ENCODE results near the gene SETD9.

SETD9 gene, protein sequence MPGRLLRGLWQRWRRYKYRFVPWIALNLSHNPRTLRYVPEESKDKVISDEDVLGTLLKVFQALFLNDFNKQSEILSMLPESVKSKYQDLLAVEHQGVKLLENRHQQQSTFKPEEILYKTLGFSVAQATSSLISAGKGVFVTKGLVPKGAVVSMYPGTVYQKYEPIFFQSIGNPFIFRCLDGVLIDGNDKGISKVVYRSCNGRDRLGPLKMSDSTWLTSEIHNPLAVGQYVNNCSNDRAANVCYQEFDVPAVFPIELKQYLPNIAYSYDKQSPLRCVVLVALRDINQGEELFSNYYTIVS

DNA sequence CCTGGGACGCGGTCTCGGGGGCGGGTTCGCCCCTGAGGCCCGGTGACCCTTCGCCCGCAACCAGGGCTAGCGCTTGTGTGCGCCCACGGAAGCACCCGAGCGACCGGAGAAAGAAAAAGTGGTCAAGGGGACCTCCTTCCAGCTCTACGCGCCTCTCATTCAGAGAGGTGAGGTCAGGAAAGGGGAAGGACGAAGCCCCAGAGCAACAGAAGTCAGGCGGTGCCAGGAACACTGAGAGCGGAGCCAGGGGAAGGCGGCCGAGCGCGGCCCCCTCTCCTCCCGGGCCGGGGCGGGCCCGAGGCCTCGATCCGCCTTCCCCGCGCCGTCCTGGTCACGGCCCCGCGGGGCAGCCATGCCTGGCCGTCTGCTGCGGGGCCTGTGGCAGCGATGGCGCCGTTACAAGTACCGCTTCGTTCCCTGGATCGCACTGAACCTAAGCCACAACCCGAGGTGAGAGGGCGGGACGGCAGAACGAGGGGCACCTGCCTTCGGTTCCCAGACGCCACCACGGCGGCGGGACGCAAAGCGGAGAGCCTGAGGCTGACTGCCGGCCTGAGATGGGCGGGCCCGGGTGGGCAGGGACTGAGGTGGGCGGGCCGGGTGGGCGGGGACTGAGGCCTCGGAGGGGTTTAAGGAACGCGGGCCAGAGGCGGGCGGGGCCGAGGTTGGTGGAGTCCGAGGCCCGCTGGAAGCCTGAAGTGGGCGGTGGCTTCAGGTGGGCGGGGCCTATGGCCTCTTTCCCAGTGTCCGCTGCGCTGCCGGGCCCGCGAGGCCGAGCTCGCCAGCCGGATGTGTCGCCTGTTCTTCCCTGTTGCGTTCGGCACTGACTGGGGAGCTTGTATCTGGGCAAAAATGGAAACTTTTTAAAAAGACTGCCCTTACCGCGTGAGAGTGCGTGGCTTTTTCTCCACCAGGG, at the start of gene SETD9:
Gene SETD9 (plus strand): TSS at position 303 of the 916 bp plus-strand sequence. CDS start 50 bp downstream, at position 353.
- DNase-seq, result peak; percentile 98

DNA sequence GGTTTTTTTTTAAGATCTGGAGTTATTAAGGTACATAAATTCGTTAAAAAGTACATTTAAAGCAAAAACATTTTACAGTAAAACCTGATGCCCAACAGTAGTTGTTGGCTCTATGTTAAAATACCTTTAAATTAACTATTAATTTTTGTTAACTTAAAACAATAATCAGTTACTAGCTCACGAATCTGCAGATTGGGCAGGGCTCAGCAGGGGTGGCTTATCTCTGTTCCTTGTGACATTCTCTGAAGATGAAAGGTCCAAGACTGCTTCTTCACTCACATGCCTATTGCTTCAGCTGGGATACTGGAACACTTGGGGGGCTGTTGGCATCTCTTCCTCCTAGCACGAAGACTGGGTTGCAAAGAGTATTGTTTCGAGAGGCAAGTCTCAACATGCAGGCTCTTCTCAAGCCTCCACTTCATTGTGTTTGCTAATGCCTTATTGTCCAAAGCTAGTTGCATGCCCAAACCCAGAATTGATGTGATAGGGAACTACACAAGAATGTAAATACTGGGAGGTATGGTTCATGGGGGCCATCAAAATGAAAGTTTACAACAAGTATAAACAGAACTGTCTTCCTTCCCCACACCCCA, 47.4 kb upstream of the SETD9 start:
- DNase-seq, result no peak

DNA sequence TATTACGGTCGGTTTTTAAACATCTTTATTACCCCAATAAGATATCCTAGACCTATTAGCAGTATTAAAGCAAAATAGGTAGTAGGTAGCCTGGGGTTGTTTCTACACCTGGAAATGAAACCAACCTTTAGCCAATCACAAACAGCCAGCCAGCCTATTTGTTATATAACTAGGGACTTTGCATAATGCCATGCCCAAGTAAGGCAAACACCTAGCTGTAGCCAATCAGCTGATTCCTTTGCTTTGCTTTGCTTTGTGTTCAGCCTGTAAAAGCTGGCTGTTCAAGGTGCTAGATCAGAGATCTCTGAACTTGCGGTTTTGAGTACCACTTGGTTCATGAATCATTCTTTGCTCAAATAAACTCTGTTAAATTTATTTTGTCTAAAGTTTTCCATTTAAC, 46.5 kb upstream of the SETD9 start:
- DNase-seq, result no peak

DNA sequence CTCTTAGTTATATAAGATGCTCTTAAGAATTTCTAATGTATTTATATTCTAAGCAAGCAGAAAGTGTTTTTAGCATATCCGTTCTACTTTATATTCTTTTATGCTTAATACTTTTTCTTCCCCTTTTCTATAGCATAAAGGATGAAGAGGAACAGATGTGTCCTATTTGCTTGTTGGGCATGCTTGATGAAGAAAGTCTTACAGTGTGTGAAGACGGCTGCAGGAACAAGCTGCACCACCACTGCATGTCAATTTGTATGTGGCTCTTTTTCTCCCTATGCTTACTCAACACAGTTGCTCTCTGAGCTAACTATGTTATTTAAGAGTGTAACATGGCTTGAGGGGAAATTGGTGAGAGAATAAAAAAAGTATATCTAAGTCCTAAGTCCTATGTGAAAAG, 37.6 kb upstream of the SETD9 start:
- no peak for DNase-seq

DNA sequence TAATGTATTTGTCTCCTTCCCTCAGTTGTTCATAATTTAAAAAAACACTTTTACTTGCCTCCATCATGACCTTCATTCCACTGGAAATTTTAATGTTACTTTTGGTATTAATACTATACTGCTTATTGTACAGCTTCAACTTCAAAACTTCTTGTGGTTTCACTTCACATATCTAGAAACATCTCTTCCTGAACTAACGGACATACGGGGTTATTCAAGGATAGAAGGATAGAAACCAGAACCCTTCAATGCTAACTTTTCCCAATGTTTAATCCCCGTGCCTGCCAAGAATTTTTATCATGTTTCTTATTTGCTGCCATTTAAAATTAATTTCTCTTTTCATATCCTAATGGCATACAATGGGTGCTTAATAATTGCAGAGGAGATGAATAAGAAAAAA, 36.3 kb upstream of the SETD9 start:
- DNase-seq, result no peak

DNA sequence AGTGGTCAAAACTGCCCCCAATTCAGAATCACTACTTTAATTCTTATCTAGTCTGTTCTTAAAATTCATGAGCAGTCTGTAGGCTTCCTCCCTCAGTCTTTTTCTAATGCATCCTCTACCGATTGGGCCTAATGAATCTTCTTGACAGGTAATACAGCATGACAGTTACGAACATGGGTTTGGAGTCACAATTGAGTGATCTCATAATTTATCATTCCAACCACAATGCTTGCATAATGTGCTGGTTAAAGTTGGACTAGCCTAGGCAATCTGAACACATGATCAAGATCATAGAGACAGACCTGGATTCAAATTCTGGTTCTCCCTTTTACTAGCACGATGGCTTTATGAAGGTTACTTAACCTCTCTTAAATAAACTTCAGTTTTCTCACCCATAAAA, 33.1 kb upstream of the SETD9 start:
- DNase-seq, result no peak

DNA sequence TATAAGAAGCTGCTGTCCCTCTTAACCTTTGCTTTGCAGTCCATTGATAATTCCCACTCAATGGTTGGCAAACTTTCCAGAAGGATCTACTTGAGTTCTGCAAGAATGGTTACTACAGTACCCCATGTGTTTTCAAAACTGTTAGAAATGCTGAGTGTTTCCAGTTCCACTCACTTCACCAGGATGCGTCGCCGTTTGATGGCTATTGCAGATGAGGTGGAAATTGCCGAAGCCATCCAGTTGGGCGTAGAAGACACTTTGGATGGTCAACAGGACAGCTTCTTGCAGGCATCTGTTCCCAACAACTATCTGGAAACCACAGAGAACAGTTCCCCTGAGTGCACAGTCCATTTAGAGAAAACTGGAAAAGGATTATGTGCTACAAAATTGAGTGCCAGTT, 27.8 kb upstream of the SETD9 start:
- DNase-seq, result no peak

DNA sequence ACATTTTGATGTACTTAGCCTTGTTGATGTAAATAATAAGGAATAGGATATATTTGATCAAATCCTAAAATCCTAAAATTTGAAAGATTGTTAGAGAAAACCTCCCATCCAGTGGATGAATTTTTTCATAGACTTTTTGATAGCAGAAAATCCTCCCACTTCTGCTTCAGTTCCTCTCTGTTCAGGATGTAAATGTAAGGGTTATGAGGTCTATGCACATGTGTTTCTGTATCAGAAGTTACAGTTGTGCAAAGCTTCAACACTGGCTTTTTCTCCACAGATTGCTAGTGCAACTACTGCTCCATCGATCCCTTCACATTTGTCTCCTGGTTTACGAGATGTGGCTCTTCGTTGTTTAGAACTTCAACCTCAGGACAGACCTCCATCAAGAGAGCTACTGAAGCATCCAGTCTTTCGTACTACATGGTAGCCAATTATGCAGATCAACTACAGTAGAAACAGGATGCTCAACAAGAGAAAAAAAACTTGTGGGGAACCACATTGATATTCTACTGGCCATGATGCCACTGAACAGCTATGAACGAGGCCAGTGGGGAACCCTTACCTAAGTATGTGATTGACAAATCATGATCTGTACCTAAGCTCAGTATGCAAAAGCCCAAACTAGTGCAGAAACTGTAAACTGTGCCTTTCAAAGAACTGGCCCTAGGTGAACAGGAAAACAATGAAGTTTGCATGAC, 16.0 kb upstream of the SETD9 start:
- DNase-seq, result no peak

DNA sequence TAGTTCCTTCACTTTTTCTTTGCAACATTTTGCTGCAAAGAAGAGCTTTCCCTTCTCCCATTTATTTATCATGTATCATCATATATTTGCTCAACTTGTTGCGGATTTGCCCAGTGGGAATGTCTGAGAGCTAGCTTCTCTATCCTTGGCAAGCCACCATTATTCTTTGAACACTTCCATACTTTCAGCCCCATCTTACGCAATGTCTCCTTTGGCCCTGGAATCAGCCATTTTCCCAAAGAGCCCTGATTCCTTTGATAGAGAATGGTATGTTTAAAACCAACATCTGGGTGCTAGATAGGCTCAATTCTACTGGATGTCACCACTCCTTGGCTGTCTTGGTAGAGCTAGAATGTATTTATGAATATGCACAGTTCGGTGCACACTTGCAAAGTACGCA, 12.6 kb upstream of the SETD9 start:
- DNase-seq, result no peak

DNA sequence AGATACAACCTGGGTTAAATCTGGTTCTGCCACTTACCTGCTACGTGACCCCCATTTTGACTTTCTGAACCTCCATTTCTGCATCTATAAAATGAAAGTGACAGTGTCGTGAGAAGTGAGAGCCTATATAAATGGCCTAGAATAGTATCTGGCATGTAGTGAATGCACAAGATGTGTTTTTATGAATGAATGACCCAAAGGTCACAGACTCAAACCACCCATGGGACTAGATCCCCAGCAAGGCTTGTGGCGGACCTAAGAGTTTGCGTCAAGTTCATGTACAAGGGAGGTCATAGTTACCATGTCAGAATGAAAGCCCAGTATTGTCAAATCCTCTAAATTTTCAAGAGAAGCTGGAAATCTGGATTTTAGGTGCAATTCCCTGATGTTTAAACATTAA, 11.2 kb upstream of the SETD9 start:
- no peak for DNase-seq

DNA sequence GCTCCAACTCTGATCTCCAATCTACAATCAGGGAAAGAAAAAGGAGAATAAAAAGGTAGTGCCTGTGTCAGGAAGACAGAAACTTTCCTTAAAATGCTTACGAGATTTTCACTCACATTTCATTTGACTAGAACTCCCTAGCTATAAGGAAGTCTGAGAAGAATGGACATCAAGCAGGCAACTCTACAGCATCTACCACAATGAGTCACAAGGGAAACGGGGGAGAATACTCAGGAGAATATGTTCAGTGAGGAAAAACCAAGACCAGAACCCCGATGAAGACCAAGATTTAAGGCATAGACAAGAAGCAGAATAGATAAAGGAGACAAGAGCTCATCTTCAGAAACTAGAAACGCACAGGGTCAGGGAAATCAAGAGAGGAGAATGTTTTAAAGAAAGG, 9.0 kb upstream of the SETD9 start:
- no peak for DNase-seq

DNA sequence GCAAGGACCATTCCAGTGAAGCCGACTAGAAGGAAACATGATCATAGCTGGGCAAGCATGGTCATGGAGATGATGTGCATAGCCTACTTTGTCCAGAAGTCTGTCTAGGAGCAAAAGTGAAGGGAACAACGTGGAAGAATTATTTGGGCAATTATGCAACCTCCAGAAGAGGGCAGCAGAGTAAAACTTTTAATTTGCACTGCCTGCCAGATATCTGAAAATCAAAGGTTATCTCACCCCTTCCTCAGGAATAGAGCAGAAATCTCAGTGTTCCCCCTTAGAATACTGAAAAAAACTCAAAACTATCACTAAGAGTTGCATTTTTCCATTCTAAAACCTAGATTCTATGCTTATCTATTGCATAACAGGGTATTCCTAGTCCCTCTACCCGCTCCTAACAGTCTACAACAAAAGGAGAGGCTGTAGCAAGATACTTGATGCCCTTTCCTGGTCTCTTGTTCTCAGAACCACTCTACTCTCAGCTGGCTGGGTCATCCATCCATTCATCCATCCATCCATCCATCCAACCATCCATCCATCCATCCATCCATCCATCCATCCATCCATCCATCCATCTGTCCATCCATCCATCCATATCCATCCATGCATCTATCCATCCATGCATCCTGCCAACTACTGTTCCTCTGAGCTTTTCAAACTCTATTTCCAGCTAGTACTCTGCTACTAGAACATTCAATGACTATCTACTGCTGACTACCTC, 8.4 kb upstream of the SETD9 start:
- peak; percentile 61 for DNase-seq

DNA sequence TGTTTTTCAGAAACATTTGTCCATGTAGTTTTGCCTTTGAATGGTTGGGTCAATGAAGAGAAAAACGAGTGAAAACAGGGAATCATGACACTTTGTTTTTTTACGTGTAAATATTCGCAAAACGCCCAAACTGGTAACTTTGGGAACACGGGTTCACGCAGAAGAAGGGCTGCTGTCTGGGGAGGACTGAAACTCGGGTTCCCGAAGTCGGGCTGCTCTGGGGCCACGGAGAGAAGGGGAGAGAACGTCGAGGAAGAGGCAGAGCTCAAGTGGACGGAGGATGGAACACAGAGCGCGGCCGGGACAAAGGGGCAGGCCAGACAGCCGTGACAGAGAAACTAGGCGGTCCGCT, 478 bp upstream of the SETD9 start:
- DNase-seq, result no peak

DNA sequence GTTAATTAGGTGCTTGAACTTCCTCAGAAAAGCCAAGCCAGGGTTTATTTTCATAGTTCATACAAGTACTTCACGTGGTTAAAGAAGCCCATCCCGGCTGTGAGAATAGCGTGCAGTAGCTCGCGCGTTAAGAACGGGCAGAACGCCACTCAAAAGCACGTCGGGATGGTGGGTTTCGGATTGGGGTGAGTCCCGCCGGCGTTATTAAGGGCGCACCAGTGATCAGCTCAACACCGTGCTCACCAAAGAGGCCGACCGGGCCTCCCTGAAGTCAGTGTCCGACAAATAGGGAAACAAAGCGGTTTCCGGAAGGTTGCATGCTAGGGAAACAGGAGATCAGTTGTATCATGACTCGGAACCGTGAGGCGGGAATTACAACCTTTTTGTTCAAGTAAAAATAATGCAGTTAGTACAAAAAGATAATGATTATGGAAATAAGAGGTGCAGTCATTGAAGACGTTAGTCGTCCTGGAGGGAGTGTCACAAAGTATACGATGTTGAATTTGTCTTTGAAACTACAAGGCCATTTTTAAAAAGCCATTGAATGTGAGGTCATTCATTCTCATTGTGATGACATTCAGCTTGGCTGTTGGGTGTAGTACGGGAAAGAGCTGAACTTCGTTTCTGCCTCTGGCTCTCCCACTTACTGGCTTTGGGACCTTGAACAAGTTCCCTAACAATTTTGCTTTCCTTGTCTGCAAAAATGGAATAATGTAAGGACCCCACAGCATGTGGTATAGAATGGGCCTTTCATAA, 992 bp downstream of the SETD9 start:
- DNase-seq, result no peak

DNA sequence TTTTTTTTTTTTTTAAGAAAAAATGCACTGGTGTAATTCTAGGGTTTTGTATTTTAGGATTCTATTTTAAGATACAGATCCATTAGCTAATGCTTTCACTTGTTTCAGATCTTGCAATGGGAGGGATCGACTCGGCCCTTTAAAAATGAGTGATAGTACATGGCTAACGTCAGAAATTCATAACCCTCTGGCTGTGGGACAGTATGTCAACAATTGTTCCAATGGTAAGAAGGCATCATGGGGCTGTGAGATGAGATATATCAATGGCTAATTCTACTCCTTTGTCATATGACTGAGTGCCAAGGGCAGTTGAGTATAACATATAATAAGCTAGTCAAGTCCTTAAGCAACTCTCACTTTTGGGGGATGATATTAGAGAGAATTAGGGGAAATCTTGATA, 4.4 kb downstream of the SETD9 start:
- DNase-seq, result no peak

DNA sequence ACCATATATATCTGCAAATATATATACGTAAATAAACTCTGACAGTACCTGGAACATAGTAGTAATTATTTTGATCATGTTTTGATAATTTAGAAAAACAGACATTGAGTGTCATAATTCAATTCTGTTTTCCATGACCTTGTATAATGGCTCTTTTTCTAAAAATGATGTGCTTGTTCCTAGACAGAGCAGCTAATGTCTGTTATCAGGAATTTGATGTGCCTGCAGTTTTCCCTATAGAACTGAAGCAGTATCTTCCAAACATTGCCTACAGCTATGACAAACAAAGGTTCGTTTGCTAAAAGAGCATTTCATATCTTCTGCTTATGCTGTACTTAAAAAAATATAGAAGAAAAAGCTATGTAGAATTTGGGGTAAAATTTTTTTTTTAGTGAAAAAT, 5.3 kb downstream of the SETD9 start:
- no peak for DNase-seq

DNA sequence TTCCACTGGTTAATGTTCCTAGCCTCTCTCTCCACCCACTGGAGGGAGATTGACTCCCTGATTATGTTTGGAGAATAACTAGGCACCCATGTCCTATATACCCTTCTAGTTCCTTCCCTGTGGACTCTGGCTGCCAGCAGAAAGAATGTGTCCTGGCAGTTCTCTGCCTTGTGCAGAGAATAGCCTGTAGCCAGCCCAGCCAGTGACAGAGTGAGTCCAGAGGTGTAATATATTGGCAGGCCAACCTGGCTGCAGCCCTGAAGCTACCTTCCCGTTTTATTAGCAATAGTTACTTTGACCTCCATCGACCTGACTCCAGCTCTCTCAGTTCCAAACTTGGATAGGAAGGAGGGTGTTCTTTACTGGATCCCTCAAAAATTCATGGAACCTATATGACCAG, 8.1 kb downstream of the SETD9 start:
- no peak for DNase-seq

DNA sequence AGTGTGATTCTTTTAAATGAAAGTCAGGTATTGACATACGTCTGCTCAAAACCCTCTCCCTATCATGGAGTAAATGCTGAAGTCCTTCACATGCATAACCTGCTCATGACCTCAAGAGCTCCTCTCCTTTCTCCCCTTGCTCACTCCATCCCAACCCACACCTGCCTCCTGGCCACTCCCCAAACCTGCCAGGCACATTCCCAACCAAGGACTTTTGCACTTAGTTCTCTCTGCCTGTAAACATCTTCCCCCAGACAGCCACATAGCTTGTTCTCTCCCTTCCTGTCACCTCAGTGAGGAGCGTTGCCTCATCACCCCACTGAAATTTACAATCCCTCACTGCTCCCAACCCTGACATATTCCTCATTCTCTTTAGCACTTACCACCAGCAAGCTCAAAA, 8.7 kb downstream of the SETD9 start:
- no peak for DNase-seq

DNA sequence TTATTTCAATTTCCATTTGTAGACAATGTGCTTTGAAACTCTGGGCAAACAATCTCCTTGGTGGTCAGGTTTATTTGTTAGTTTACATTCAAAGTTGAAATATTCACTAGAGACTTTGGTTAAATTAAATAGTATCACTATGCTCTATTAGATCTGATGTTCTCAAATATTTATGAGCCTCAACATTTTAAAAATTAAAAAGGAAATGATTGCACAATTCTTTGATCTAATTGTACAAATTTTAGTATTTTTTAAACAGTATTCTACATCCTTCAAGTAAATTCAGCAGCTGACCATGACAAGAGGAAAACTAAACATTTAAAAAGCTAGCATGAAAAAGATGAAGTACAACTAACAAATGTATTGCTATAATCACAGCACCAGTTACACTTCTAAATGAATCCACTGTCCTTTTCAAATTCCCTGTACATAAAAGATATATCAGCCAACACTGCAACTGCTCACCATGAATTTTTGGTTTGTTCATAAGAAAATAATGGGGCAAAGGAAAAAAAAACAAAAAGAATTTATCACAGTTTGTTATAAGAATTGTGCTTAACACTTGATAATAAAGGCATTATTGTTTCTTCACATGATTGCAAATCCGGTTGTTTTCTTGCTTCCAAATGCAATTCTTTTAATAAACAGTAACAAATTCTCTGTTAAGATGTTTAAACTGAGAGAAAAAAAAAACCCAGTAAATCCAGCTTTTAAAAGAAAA, 10.7 kb downstream of the SETD9 start:
- DNase-seq, result no peak

DNA sequence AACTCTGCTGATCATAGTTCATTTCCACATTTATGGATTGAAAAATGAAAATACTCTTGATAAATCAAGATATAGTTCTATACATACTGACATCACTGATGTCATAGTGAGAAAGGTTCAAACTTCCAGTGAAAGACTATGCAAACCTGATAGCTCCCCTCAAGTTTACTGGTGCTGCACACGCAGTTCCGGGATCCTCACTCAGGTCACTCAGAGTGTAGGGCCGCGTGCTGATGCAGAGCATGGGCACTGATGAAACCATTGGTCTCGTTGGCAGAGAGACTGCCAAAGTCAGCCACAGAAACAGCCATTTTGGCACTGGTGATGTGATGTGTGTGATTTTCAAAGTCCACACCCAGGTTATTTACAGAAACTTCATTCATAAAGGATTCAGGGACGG, 13.5 kb downstream of the SETD9 start:
- no peak for DNase-seq

DNA sequence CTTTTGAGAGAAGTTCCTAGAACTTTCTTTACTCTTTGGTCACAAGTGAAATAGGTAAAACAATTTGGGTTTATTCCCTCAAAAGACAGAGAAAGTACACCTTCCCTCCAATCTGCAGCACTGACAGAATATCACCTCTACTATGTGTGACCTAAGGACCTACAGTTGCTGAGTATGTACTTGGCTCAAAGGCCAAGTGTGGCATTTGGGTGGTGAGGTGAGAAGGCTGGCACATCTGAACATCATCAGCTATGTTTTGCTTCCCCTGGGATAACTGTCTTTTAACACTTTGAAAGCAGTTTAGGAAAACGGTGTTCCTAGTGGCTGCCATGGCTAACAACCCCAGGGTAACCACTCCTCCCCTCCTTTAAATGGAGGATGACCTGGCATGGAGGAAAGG, 24.9 kb downstream of the SETD9 start:
- no peak for DNase-seq

Measured in hematopoietic multipotent progenitor cell treated with erythropoietin and hydrocortisone succinate and interleukin-3 and kit ligand, for 8 days (in vitro differentiated cells).